Stromal cell of bone marrow (primary cell): ENCODE data around the gene SLC35A4.
"Not testable (repeated sequence)": the region's sequence is repeated elsewhere in the genome, so short reads cannot be mapped to it uniquely, and the experiment has no call there.

ENCODE experiments used
- DNase-seq: peaks from one replicate; pipeline ENCODE4 v3.0.0-alpha.2; 2012; ENCODE audit warnings: low read depth

SLC35A4 gene

GRCh38 chr5:140591747-140592372 lies 27.2 kb downstream of the SLC35A4 start:
- DNase-seq = no peak

- DNase-seq = not testable (repeated sequence)
These were observed 28.4 kb downstream of the SLC35A4 start for GRCh38 chr5:140593070-140593469.

DNA sequence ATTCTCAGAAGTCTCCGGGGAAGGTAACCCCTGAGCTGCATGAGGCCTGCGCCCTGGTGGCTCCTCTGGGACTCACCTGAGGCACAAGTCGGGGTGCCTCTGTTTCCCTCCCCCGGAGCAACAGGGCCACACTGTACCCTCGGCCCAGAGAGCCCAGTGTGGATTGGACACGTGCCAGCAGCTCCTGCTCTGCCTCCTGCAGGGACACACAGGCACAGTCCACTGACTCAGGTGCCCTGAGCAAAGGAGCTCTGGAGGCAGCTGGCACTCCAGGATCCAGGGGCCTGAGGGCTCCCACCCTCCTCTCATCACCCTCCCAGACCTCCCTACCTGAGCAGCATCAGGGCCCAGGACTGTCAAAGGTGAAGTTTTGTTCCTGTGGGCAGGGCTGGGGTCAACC lies 29.5 kb downstream of the SLC35A4 start:
- no peak for DNase-seq

GRCh38 chr5:140595538-140596300 lies 31.1 kb downstream of the SLC35A4 start:
- no peak for DNase-seq

DNA sequence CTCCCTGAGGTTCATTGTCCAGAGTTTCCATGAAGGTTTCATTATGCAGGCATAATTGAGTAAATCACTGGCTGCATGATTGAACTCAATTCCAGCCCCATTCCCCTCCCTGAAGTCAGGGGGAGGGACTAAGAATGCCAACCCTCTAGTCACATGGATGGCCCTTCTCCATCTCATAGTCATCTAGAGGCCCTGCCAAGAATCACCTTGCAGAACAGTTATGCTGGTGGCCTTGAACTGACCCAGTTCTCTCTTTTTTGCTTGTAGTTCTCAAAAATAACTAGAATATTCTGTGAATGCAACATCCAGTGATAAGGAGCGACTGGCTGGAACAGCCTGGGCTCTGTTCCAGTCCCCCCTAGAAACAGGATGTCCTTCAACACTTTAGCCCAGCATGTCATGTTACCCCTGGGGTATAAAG lies 31.7 kb downstream of the SLC35A4 start:
- DNase-seq = no peak

DNA sequence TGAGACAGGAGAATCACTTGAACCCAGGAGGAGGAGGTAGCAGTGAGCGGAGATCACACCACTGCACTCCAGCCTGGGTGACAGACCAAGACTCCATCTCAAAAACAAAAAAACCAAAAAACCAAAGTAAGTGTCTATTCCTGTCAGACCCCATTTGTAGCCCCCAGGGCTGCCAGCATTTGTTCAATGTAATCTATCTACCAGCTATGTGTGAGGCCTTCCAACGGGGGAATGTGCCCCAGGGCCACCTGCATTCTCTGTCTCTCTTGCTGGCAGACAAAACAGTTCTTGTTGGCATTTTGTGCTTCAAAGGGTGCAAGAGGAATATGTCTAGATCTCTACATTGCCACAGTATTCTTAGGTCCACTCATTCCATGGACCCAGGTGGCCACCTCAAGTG lies 34.2 kb downstream of the SLC35A4 start:
- no peak for DNase-seq

DNA sequence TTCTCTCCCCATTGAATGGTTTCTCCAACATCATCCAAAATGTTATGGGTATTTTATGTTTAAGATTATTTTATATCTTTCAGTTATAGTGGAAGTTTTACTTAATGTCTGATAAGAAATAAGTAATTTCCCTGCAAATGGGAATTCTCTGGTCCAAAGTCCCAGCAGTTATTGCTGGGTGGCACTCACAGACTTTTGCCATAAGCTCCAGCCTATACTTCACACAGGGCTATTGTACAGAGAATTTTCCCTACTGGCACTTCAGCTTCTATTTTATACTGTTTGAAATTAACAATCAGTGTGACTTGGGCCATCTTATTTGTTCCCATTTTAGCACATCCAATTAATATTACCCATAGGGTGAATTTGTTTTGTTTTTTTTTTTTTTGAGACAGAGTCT lies 35.5 kb downstream of the SLC35A4 start:
- DNase-seq = no peak

DNA sequence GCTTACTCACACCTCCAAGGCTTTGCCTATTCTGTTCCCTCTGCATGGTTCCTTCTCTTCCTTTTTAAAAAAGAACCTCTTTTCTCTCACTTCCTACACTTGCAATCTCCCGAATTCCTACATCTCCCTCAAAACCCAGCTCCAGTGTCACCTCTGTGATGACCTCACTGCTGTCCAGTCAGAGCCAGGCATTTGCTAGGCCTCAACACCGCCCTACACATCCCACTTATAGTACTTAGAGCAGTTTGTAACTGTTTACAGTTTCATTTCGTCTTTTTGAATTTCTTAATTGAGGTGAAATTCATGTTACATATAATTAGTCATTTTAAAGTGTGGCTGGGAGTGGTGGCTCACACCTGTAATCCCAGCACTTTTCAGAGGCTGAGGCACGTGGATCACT lies 37.5 kb downstream of the SLC35A4 start:
- no peak for DNase-seq

DNA sequence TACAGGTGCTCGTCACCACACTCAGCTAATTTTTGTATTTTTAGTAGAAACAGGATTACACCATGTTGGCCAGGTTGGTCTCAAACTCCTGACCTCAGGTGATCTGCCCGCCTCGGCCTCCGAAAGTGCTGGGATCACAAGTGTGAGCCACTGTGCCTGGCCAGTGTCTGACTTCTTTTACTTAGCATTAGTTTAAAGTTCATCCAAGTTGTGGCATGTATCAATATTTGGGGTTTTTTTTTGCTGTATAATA lies 38.7 kb downstream of the SLC35A4 start:
- DNase-seq = not testable (repeated sequence)

GRCh38 chr5:140603734-140604133 lies 39.1 kb downstream of the SLC35A4 start:
- DNase-seq = no peak

GRCh38 chr5:140605879-140606278 lies 41.3 kb downstream of the SLC35A4 start:
- DNase-seq = no peak

- DNase-seq = no peak
These were observed 42.4 kb downstream of the SLC35A4 start for GRCh38 chr5:140607031-140607430.

- DNase-seq = no peak
These were observed 44.1 kb downstream of the SLC35A4 start for GRCh38 chr5:140608722-140609121.

DNA sequence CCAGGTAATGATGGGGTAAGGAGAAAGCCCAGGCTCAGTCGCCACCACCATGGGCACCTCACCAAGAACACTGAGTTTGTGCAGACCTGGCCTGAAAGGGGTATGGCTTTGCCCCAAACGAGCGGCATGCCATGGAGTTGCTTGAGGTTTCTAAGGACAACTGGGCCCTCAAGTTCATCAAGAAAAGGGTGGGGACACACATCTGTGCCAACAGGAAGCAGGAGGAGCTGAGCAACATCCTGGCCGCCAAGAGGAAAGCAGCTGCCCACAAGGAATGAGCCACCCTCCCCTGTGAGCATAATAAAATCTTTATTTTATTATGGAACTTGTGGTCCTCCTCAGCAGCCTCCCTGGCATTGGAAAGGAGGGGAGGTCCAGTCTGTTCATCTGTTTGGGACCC lies 44.5 kb downstream of the SLC35A4 start:
- no peak for DNase-seq

GRCh38 chr5:140611020-140611521 lies 46.4 kb downstream of the SLC35A4 start:
- DNase-seq = no peak
